K562 (cell line): ENCODE measurements around the gene ZNF747. TPM values are rescaled to one million over a fixed set of nuclear protein-coding genes. Genes with fewer than 3 reads are reported as not detected.

Experiments
- CHD7 ChIP-seq: fragments of 200-600 bp; sonication (generic); IDR thresholded peaks from one replicate; pipeline ENCODE4 v1.6.1; 2012; ENCODE audit warnings: mild to moderate bottlenecking, low read depth, low read length, inconsistent platforms
- HIVEP1 ChIP-seq: fragments of 250-450 bp; sonication (Bioruptor Pico); IDR thresholded peaks from 2 replicates; pipeline ENCODE4 v1.4.0; 2020; ENCODE audit warnings: mild to moderate bottlenecking
- NR1H2 ChIP-seq: sonication (generic); formaldehyde crosslinking; IDR thresholded peaks from 2 replicates; pipeline ENCODE4 v1.4.0; 2020; ENCODE audit warnings: mild to moderate bottlenecking, missing genetic modification reagents
- PKNOX1 ChIP-seq: fragments of 450-650 bp; IDR thresholded peaks from 2 replicates; pipeline ENCODE4 v1.6.1; 2016
- RBM25 ChIP-seq: fragments of 200-400 bp; formaldehyde crosslinking; IDR thresholded peaks from 2 replicates; pipeline ENCODE4 v1.6.1; 2018; ENCODE audit warnings: low read length, low read depth, moderate library complexity; ENCODE audit not compliant: severe bottlenecking
- TAL1 ChIP-seq: fragments of 450-650 bp; IDR thresholded peaks from 2 replicates; pipeline ENCODE4 v1.6.1; 2016; ENCODE audit warnings: mild to moderate bottlenecking
- THRAP3 ChIP-seq: fragments of 450-650 bp; IDR thresholded peaks from 2 replicates; pipeline ENCODE4 v1.6.1; 2016; ENCODE audit warnings: mild to moderate bottlenecking, inconsistent platforms, borderline replicate concordance
- ZZZ3 ChIP-seq: fragments of 450-650 bp; IDR thresholded peaks from 2 replicates; pipeline ENCODE4 v1.6.1; 2016; ENCODE audit warnings: antibody characterized with exemption, mild to moderate bottlenecking, moderate library complexity
- polyA plus RNA-seq, 8 experiments: library from polyadenylated mRNA; depleted of rRNA in 4 of 8; stranded (reverse) in 5 of 8; unstranded in 3 of 8; fragments of >200 nt; fragmentation: Nextera tagmentation in 2 of 8; fragmentation: Illumina TruSeq in 1 of 8; extraction: Ambion mirVana in 2 of 8; extraction: Trizol in 1 of 8; gene quantifications; 2 replicates each; pipeline versions ENCODE4 v1.2.1 to v1.2.3, GENCODE V29; 2011 to 2014; ENCODE audit warnings: inconsistent platforms in 1 of 8, missing spikeins in 1 of 8
- total RNA-seq, 7 experiments: library from RNA; depleted of rRNA in 6 of 7; stranded (reverse); fragments of >200 nt in 6 of 7; fragmentation: Illumina TruSeq in 2 of 7; extraction: Trizol in 2 of 7; gene quantifications; 2 replicates each; pipeline versions ENCODE4 v1.2.1 to v1.2.3, GENCODE V29; 2011 to 2021; ENCODE audit warnings: low replicate concordance in 1 of 7
- TF ChIP-seq, protein P1 (sequence below), 2 experiments: IDR thresholded peaks in 1 of 2; conservative IDR thresholded peaks in 1 of 2; 2 replicates each; pipeline ENCODE4 v1.6.1; 2016; ENCODE audit warnings: low read depth in 2 of 2, mild to moderate bottlenecking in 1 of 2, missing compliant biosample characterization in 1 of 2, missing genetic modification characterization in 1 of 2, moderate library complexity in 1 of 2
- TF ChIP-seq, protein P2 (sequence below): fragments of 450-650 bp; formaldehyde crosslinking; IDR thresholded peaks from 2 replicates; pipeline ENCODE4 v1.4.0; 2020; ENCODE audit warnings: mild to moderate bottlenecking, moderate library complexity

Gene ZNF747
- total and polyA plus RNA-seq, 9 of the 15 experiments (the other 6 are each of a cell fraction or from before 2014, with no cell fraction given) = 0.14 to 3.3 (median 1.5) TPM

- TF ChIP-seq CHD7 = no peak
- no peak for TF ChIP-seq THRAP3
- TF ChIP-seq NR1H2 (CRISPR knock-in tag) = no peak
- no peak for TF ChIP-seq RBM25
- TF ChIP-seq ZZZ3 = no peak
- no peak for TF ChIP-seq TAL1
- TF ChIP-seq, protein P1, sequence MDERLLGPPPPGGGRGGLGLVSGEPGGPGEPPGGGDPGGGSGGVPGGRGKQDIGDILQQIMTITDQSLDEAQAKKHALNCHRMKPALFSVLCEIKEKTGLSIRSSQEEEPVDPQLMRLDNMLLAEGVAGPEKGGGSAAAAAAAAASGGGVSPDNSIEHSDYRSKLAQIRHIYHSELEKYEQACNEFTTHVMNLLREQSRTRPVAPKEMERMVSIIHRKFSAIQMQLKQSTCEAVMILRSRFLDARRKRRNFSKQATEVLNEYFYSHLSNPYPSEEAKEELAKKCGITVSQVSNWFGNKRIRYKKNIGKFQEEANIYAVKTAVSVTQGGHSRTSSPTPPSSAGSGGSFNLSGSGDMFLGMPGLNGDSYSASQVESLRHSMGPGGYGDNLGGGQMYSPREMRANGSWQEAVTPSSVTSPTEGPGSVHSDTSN (CRISPR knock-in tag; IDR thresholded peaks at IDR 0.05; ENCODE audit: low read depth) = no peak
- TF ChIP-seq, protein P1 (tag; conservative IDR thresholded peaks at IDR 0.05; ENCODE audit: low read depth) = peak; percentile 94
- TF ChIP-seq, protein P2, sequence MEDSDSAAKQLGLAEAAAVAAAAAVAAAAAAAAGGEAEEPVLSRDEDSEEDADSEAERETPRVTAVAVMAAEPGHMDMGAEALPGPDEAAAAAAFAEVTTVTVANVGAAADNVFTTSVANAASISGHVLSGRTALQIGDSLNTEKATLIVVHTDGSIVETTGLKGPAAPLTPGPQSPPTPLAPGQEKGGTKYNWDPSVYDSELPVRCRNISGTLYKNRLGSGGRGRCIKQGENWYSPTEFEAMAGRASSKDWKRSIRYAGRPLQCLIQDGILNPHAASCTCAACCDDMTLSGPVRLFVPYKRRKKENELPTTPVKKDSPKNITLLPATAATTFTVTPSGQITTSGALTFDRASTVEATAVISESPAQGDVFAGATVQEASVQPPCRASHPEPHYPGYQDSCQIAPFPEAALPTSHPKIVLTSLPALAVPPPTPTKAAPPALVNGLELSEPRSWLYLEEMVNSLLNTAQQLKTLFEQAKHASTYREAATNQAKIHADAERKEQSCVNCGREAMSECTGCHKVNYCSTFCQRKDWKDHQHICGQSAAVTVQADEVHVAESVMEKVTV (CRISPR knock-in tag) = no peak
- no peak for TF ChIP-seq HIVEP1 (CRISPR knock-in tag)
- peak; percentile 83 for TF ChIP-seq PKNOX1
Observed at GRCh38 chr16:30567991-30568638, 33.5 kb upstream of the ZNF747 start (continued).
